HEK293T (cell line): Measurements from ENCODE around the gene DIP2A.

Experiments used
- ARNT ChIP-seq: fragments of 450-650 bp; IDR thresholded peaks from 2 replicates; pipeline ENCODE4 v1.6.1; 2017; ENCODE audit warnings: mild to moderate bottlenecking
- BHLHE40 ChIP-seq: fragments of 450-650 bp; IDR thresholded peaks from 2 replicates; pipeline ENCODE4 v1.6.1; 2016; ENCODE audit warnings: mild to moderate bottlenecking, moderate library complexity, borderline replicate concordance
- ELF4 ChIP-seq: fragments of 450-650 bp; IDR thresholded peaks from 2 replicates; pipeline ENCODE4 v1.6.1; 2017; ENCODE audit warnings: antibody characterized with exemption
- FOXA1 ChIP-seq: fragments of 450-650 bp; IDR thresholded peaks from 2 replicates; pipeline ENCODE4 v1.6.1; 2016; ENCODE audit warnings: mild to moderate bottlenecking
- FOXK2 ChIP-seq: fragments of 450-650 bp; IDR thresholded peaks from 2 replicates; pipeline ENCODE4 v1.6.1; 2016; ENCODE audit warnings: mild to moderate bottlenecking
- HDGF ChIP-seq: fragments of 450-650 bp; IDR thresholded peaks from 2 replicates; pipeline ENCODE4 v1.6.1; 2017; ENCODE audit warnings: antibody characterized with exemption, borderline replicate concordance
- SP1 ChIP-seq: fragments of 450-650 bp; IDR thresholded peaks from 2 replicates; pipeline ENCODE4 v1.6.1; 2017
- SUZ12 ChIP-seq: fragments of 450-650 bp; IDR thresholded peaks from 2 replicates; pipeline ENCODE4 v1.6.1; 2016; ENCODE audit warnings: mild to moderate bottlenecking

DNA sequence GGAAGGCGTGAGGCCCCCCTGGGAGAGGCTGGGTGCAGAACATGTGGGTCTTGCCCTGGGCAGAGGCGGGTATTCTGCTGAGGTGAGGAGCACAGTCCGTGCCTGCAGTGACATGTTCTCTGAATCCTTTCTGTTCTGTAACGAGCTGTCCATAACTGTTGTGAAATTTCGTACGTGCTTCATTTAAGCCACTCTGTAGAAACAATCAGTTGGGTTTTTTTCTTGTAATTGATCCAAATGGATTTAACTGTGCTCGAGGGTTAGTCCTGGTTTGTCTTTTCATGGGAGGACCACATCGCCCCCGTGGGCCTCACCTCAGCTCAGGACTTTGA lies 45.4 kb upstream of the DIP2A start:
- no peak for TF ChIP-seq BHLHE40
- TF ChIP-seq FOXK2 = no peak
- TF ChIP-seq SP1 = no peak
- no peak for TF ChIP-seq ELF4
- no peak for TF ChIP-seq SUZ12
- no peak for TF ChIP-seq HDGF
- TF ChIP-seq ARNT = no peak
- TF ChIP-seq FOXA1 = no peak
